ENCODE data around the gene SLC39A11.

Gene SLC39A11

GRCh38 chr17:72605543-72605942 is 486.9 kb downstream of the SLC39A11 start:
- DNase-seq: no peak

DNA sequence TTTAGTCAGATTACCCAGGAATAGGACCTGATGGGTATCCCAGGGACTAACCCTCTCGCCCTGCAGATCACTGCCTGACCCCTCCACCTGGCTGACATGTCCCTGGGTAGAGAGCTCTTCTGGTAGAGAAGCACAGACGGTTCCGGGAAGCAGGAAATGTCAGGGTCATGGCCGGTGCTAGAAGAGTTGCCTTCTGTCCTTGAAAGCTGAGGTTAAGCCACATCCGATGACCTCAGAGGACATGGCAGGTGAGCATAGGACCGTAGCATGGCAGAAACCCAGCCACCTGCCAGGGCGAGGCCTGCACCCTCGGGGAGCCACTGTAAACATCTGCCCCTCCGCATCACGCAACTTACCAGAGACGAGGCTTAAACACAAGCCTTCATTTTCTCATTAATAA is 488.0 kb downstream of the SLC39A11 start:
- DNase-seq: no peak

GRCh38 chr17:72603420-72604242 is 488.9 kb downstream of the SLC39A11 start:
- no peak for DNase-seq

- peak; percentile 15 to 40 for DNase-seq
These were observed 489.7 kb downstream of the SLC39A11 start for GRCh38 chr17:72602517-72603419.

- DNase-seq: no peak
These were observed 491.6 kb downstream of the SLC39A11 start for GRCh38 chr17:72600934-72601333.

GRCh38 chr17:72599891-72600290 is 492.6 kb downstream of the SLC39A11 start:
- no peak for DNase-seq

DNA sequence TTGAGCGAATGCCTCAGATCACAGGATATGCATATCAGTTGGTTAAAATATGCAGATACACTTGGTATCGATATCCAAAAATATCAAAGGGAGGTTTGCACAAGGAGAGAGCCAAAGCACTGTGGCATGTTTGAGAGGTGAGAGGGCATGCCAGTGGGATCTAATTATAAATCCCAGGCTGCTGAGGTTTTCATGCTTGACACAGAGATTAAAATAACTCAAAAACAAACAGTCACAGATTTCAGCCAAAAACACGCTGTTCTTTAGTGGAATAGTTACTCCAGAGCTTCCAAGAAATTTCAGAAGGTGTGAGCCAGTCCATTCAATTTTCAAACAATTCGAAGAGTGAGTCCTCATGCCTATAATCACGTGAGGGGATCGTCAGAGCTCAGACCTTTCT is 493.8 kb downstream of the SLC39A11 start:
- DNase-seq: no peak

DNA sequence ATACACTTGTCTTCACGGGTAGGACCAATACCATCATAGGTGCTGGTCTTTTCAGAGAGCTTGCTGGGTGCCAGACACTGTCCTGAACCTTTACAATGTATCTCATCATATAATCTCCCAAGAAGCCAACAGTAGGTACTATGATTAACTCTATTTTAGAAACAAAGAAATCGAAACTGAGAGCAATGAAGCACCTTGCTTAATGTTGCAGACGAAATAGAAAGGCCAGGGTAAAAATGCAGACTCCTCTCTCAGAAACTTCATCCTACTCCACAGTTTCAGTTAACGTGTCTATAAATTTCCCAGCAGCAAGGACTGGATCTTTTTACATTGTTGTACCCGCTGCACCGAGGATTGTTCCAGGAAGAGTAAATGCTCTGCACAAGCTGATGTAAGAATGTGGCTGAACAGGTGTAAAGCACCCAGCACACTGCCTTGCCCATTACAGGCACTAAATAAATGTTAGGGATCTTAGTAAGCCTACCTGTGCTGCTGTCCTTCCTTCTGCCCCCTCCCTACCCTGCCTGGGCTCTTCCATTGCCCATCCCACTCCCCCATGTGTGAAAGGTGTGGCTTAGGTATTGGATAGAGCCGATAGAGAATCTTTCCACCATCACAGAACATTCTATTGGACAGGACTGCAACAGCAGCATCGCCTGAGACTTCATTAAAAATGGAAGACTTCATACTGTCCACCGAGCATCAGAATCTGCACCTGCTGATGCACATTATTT is 495.0 kb downstream of the SLC39A11 start:
- no peak for DNase-seq

All from NCI-H526 (cell line).